Keratinocyte (primary cell): ENCODE measurements around the gene EME1.

Source experiments
- EZH2 ChIP-seq: IDR thresholded peaks from one replicate; pipeline ENCODE4 v1.6.1; 2012; ENCODE audit warnings: inconsistent platforms, mild to moderate bottlenecking, low read length, moderate library complexity
- TF ChIP-seq, protein P1 (sequence below), 3 experiments: IDR thresholded peaks in 1 of 3; conservative IDR thresholded peaks in 1 of 3; optimal IDR thresholded peaks in 1 of 3; 2 replicates in 2 of 3; 3 replicates in 1 of 3; pipeline versions ENCODE3 to v1.5.1; 2011; ENCODE audit warnings: low read length in 3 of 3, mild to moderate bottlenecking in 3 of 3, moderate library complexity in 2 of 3, control low read depth in 1 of 3, inconsistent platforms in 1 of 3; ENCODE audit not compliant: insufficient read depth in 2 of 3; ENCODE audit errors: extremely low read depth in 1 of 3

- no peak for TF ChIP-seq EZH2
- TF ChIP-seq, protein P1, sequence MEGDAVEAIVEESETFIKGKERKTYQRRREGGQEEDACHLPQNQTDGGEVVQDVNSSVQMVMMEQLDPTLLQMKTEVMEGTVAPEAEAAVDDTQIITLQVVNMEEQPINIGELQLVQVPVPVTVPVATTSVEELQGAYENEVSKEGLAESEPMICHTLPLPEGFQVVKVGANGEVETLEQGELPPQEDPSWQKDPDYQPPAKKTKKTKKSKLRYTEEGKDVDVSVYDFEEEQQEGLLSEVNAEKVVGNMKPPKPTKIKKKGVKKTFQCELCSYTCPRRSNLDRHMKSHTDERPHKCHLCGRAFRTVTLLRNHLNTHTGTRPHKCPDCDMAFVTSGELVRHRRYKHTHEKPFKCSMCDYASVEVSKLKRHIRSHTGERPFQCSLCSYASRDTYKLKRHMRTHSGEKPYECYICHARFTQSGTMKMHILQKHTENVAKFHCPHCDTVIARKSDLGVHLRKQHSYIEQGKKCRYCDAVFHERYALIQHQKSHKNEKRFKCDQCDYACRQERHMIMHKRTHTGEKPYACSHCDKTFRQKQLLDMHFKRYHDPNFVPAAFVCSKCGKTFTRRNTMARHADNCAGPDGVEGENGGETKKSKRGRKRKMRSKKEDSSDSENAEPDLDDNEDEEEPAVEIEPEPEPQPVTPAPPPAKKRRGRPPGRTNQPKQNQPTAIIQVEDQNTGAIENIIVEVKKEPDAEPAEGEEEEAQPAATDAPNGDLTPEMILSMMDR (optimal IDR thresholded peaks at IDR 0.05 in 1 of 3, IDR thresholded peaks at IDR 0.05 in 1 of 3, conservative IDR thresholded peaks at IDR 0.05 in 1 of 3; ENCODE audit: extremely low read depth in 1 of 3, insufficient read depth in 2 of 3, low read length in 3 of 3) = no peak
Observed at GRCh38 chr17:50367401-50367800, 5.6 kb upstream of the EME1 start.
